IMR-90 (cell line): ENCODE measurements around the gene LIMK2. TPM values are rescaled to one million over a fixed set of nuclear protein-coding genes. Genes with fewer than 3 reads are reported as not detected.

Experiments used
- ATAC-seq: fragments of 200-7000 bp; cut with Tn5 transposase; 2 replicates; pipeline ENCODE4 v1.9.1; 2020; ENCODE audit warnings: low read depth, mild to moderate bottlenecking, moderate library complexity
- BruUV-seq: library from RNA; stranded (reverse); fragments of 400-500 nt; replicated peaks from 2 replicates; lab custom pipeline; 2021; lab: Mats Ljungman, UMichigan
- CTCF ChIA-PET: fragments of 300-600 bp; formaldehyde crosslinking; extraction: SDS; loops from one replicate; lab custom pipeline; 2021; ENCODE audit warnings: antibody characterized with exemption; lab: Yijun Ruan, JAX
- POLR2A ChIA-PET: fragments of 300-600 bp; sonication (Branson Sonifier 250); formaldehyde crosslinking; loops from one replicate; lab custom pipeline; 2022; ENCODE audit warnings: antibody characterized with exemption; ENCODE audit not compliant: unreplicated experiment; lab: Charles Lee
- DNase-seq: peaks from one replicate; pipeline ENCODE4 v3.0.0; 2013
- H2AFZ ChIP-seq: replicated peaks from 2 replicates; pipeline ENCODE3; 2013; ENCODE audit warnings: low read length, mild to moderate bottlenecking; ENCODE audit not compliant: poor library complexity
- H2AK5ac ChIP-seq: 2 replicates; pipeline ENCODE4 v1.6.1; 2013; ENCODE audit warnings: low read depth, low read length, inconsistent platforms
- H2AK9ac ChIP-seq: replicated peaks from 2 replicates; pipeline ENCODE3; 2013; ENCODE audit warnings: mild to moderate bottlenecking, low read depth, low read length, moderate library complexity; ENCODE audit not compliant: poor library complexity
- H2BK120ac ChIP-seq: 2 replicates; pipeline ENCODE4 v1.6.1; 2013; ENCODE audit warnings: low read depth, low read length, inconsistent platforms
- H2BK15ac ChIP-seq: 3 replicates; pipeline ENCODE4 v1.6.1; 2013; ENCODE audit warnings: low read depth, low read length, inconsistent platforms
- H2BK20ac ChIP-seq: 2 replicates; pipeline ENCODE4 v1.6.1; 2013; ENCODE audit warnings: low read depth, mild to moderate bottlenecking, inconsistent platforms, low read length, moderate library complexity
- H2BK5ac ChIP-seq: 2 replicates; pipeline ENCODE4 v1.6.1; 2013; ENCODE audit warnings: mild to moderate bottlenecking, low read depth, low read length, inconsistent platforms; ENCODE audit not compliant: poor library complexity, severe bottlenecking
- H3K14ac ChIP-seq: replicated peaks from 2 replicates; pipeline ENCODE4 v1.6.1; 2013; ENCODE audit warnings: low read depth, low read length, inconsistent platforms
- H3K18ac ChIP-seq: 2 replicates; pipeline ENCODE4 v1.6.1; 2013; ENCODE audit warnings: low read depth, low read length, control low read depth
- H3K23ac ChIP-seq: 2 replicates; pipeline ENCODE4 v1.6.1; 2013; ENCODE audit warnings: low read depth, low read length, inconsistent platforms
- H3K27ac ChIP-seq: 2 replicates; pipeline ENCODE4 v1.5.1; 2013; ENCODE audit warnings: mild to moderate bottlenecking, control low read depth, low read length; ENCODE audit not compliant: insufficient read depth
- H3K27me3 ChIP-seq: 2 replicates; pipeline ENCODE4 v1.6.1; 2013; ENCODE audit warnings: low read length; ENCODE audit not compliant: control insufficient read depth, insufficient read depth
- H3K36me3 ChIP-seq: 2 replicates; pipeline ENCODE4 v1.6.1; 2013; ENCODE audit warnings: low read length, mixed read lengths; ENCODE audit not compliant: control insufficient read depth, insufficient read depth
- H3K4ac ChIP-seq: 2 replicates; pipeline ENCODE4 v1.6.1; 2013; ENCODE audit warnings: low read depth, low read length, inconsistent platforms
- H3K4me1 ChIP-seq: 2 replicates; pipeline ENCODE4 v1.6.1; 2013; ENCODE audit warnings: low read length, mixed read lengths; ENCODE audit not compliant: control insufficient read depth, insufficient read depth
- H3K4me2 ChIP-seq: 2 replicates; pipeline ENCODE4 v1.6.1; 2013; ENCODE audit warnings: low read depth, mild to moderate bottlenecking, control low read depth, low read length, moderate library complexity
- H3K4me3 ChIP-seq: 2 replicates; pipeline ENCODE4 v1.5.1; 2013; ENCODE audit warnings: low read depth, mild to moderate bottlenecking, control low read depth, low read length, moderate library complexity; ENCODE audit not compliant: insufficient read depth
- H3K56ac ChIP-seq: 2 replicates; pipeline ENCODE4 v1.6.1; 2013; ENCODE audit warnings: low read length, inconsistent platforms; ENCODE audit not compliant: insufficient read depth; ENCODE audit errors: extremely low read depth
- H3K79me1 ChIP-seq, 2 experiments: 2 replicates each; pipeline ENCODE4 v1.6.1; 2013; ENCODE audit warnings: low read length in 2 of 2, inconsistent platforms in 1 of 2, low read depth in 1 of 2
- H3K9ac ChIP-seq: 2 replicates; pipeline ENCODE4 v1.6.1; 2013; ENCODE audit warnings: low read depth, low read length, control low read depth
- H3K9me1 ChIP-seq: 2 replicates; pipeline ENCODE4 v1.6.1; 2013; ENCODE audit warnings: low read length, inconsistent platforms; ENCODE audit not compliant: insufficient read depth
- H3K9me3 ChIP-seq: 2 replicates; pipeline ENCODE4 v1.6.1; 2013; ENCODE audit warnings: low read length; ENCODE audit not compliant: control insufficient read depth, insufficient read depth
- H4K20me1 ChIP-seq: 2 replicates; pipeline ENCODE4 v1.6.1; 2013; ENCODE audit warnings: low read length, inconsistent platforms; ENCODE audit not compliant: insufficient read depth
- H4K5ac ChIP-seq: 2 replicates; pipeline ENCODE4 v1.6.1; 2013; ENCODE audit warnings: mild to moderate bottlenecking, low read depth, low read length, control low read depth
- H4K8ac ChIP-seq, 2 experiments: 2 replicates each; pipeline ENCODE4 v1.6.1; 2013; ENCODE audit warnings: low read depth in 2 of 2, low read length in 2 of 2, control low read depth in 1 of 2, inconsistent platforms in 1 of 2
- H4K91ac ChIP-seq: 2 replicates; pipeline ENCODE4 v1.6.1; 2013; ENCODE audit warnings: low read depth, low read length, inconsistent platforms; ENCODE audit not compliant: insufficient read depth
- BHLHE40 ChIP-seq: fragments of 150-350 bp; IDR thresholded peaks from 2 replicates; pipeline ENCODE4 v1.6.1; 2016; ENCODE audit warnings: mild to moderate bottlenecking, low read depth, low read length
- CEBPB ChIP-seq: IDR thresholded peaks from 2 replicates; pipeline ENCODE4 v1.6.1; 2012; ENCODE audit warnings: low read depth, low read length, improper control_type of control experiment
- CHD1 ChIP-seq: IDR thresholded peaks from 2 replicates; pipeline ENCODE4 v1.6.1; 2012; ENCODE audit warnings: low read depth, low read length, improper control_type of control experiment
- CTCF ChIP-seq: conservative IDR thresholded peaks from 2 replicates; pipeline ENCODE4 v1.5.1; 2012; ENCODE audit warnings: mild to moderate bottlenecking, low read depth, low read length, improper control_type of control experiment
- FOS ChIP-seq: fragments of 150-350 bp; IDR thresholded peaks from 2 replicates; pipeline ENCODE4 v1.6.1; 2016; ENCODE audit warnings: low read depth, low read length
- MAFK ChIP-seq: IDR thresholded peaks from 2 replicates; pipeline ENCODE4 v1.6.1; 2012; ENCODE audit warnings: low read depth, low read length, improper control_type of control experiment
- MAZ ChIP-seq: IDR thresholded peaks from 2 replicates; pipeline ENCODE4 v1.6.1; 2012; ENCODE audit warnings: low read depth, mild to moderate bottlenecking, low read length, improper control_type of control experiment, moderate library complexity, borderline replicate concordance
- MXI1 ChIP-seq: IDR thresholded peaks from 2 replicates; pipeline ENCODE4 v1.6.1; 2012; ENCODE audit warnings: low read depth, mild to moderate bottlenecking, low read length, moderate library complexity, borderline replicate concordance
- NFE2L2 ChIP-seq: fragments of 150-350 bp; IDR thresholded peaks from 2 replicates; pipeline ENCODE4 v1.6.1; 2016; ENCODE audit warnings: low read depth, mild to moderate bottlenecking, low read length
- POLR2A ChIP-seq: IDR thresholded peaks from 2 replicates; pipeline ENCODE4 v1.6.1; 2012; ENCODE audit warnings: mild to moderate bottlenecking, low read depth, low read length
- RAD21 ChIP-seq: IDR thresholded peaks from 2 replicates; pipeline ENCODE4 v1.6.1; 2012; ENCODE audit warnings: low read length, improper control_type of control experiment
- RFX5 ChIP-seq: IDR thresholded peaks from 2 replicates; pipeline ENCODE4 v1.8.0; 2012; ENCODE audit warnings: low read depth, mild to moderate bottlenecking, low read length, moderate library complexity
- SMC3 ChIP-seq: fragments of 150-350 bp; IDR thresholded peaks from 2 replicates; pipeline ENCODE4 v1.6.1; 2016; ENCODE audit warnings: low read depth, mild to moderate bottlenecking, antibody characterized with exemption, low read length, moderate library complexity
- USF2 ChIP-seq: fragments of 150-350 bp; IDR thresholded peaks from 2 replicates; pipeline ENCODE4 v1.6.1; 2017; ENCODE audit warnings: mild to moderate bottlenecking, antibody characterized with exemption, low read length, low read depth
- WGBS, 2 experiments: methylation state at CpG; one replicate each; pipeline versions ENCODE4 v1.1.5 to v1.1.7; 2013; ENCODE audit warnings: missing lambda C conversion rate in 2 of 2; ENCODE audit not compliant: insufficient read length in 1 of 2; ENCODE audit errors: extremely low coverage in 2 of 2; 5-methylcytosine and 5-hydroxymethylcytosine counted together
- dilution Hi-C: fragments of 300-500 bp; cut with HindIII; formaldehyde crosslinking; loops from one replicate; pipeline ENCODE4 v1.14.3; 2018; ENCODE audit warnings: low sequenced_read_pairs; ENCODE audit not compliant: unreplicated experiment
- in situ Hi-C: fragments of 300-500 bp; cut with MboI; formaldehyde crosslinking; loops from 3 replicates; pipeline ENCODE4 v1.14.3; 2019; ENCODE audit warnings: low sequenced_read_pairs, inconsistent platforms, mixed read lengths
- intact Hi-C: fragments of 100-400 bp; cut with micrococcal nuclease; formaldehyde crosslinking; loops from 2 replicates; pipeline ENCODE4 v1.10.0; 2022
- polyA plus RNA-seq, 3 experiments: library from polyadenylated mRNA; depleted of rRNA; stranded (reverse); fragments of >200 nt; gene quantifications; 2 replicates each; pipeline ENCODE4 v1.2.3, GENCODE V29; 2012; ENCODE audit warnings: low replicate concordance in 1 of 3
- total RNA-seq: library from RNA; depleted of rRNA; stranded (reverse); fragments of >200 nt; gene quantifications from 2 replicates; pipeline ENCODE4 v1.2.3, GENCODE V29; 2012
- TF ChIP-seq, protein P1 (sequence below): fragments of 150-350 bp; IDR thresholded peaks from 2 replicates; pipeline ENCODE4 v1.6.1; 2016; ENCODE audit warnings: low read depth, mild to moderate bottlenecking, low read length, moderate library complexity, borderline replicate concordance

The LIMK2 gene
- total and polyA plus RNA-seq, 2 of the 4 experiments (the other 2 are of a cell fraction) = 14.5 to 31.9 TPM

GRCh38 chr22:31238057-31238456 is 26.0 kb downstream of the LIMK2 start:
- Histone ChIP-seq H3K56ac (no peak overlapping the region), H2AFZ (no peak overlapping the region), H4K8ac (no peak overlapping the region), H3K4me3 (no peak overlapping the region), H3K36me3 (no peaks in the 10 kb centered on the region; the same call in 1 of the 2 replicates), H2BK20ac (no peak overlapping the region), H3K4me2 (no peak overlapping the region), H3K4me1 (peaks cover 12% of the 10 kb centered on the region), H3K27ac (no peak overlapping the region), H3K14ac (no peak overlapping the region), H2BK15ac (no peak overlapping the region), H2AK9ac (no peak overlapping the region), H2AK5ac (no peak overlapping the region), H3K18ac (no peak overlapping the region), H4K91ac (no peak overlapping the region), H3K9me1 (peaks cover 24% of the 10 kb centered on the region), H3K9me3 (no peaks in the 10 kb centered on the region), H2BK5ac (no peak overlapping the region), H3K79me1 (peaks cover 24 to 55% of the 10 kb centered on the region in 2 experiments), H3K23ac (no peak overlapping the region), H4K5ac (no peak overlapping the region), H3K27me3 (no peaks in the 10 kb centered on the region), H3K9ac (no peak overlapping the region), H4K20me1 (no peaks in the 10 kb centered on the region; the same call in 1 of the 2 replicates), H3K4ac (no peak overlapping the region), H2BK120ac (no peak overlapping the region)
- WGBS, 2 experiments = no CpG with 5 or more reads among the region's 1 CpG
- in situ Hi-C loops = loop anchor here (10.0 kb wide), 2 partner anchors 123 to 293 kb away; no protein-coding TSS in a partner anchor
- DNase-seq (no peak), ATAC-seq (no peak)
- CTCF ChIA-PET = no interaction called here
- dilution Hi-C loops = no loop called here
- intact Hi-C loops = no loop called here
- POLR2A ChIA-PET = no interaction called here
- BruUV-seq = no TSS peak
- TF ChIP-seq NFE2L2 (no peak), MXI1 (no peak), CEBPB (no peak), USF2 (no peak), MAZ (no peak), RAD21 (no peak), BHLHE40 (no peak), FOS (no peak), CTCF (no peak), SMC3 (no peak), POLR2A (no peak), CHD1 (no peak), RFX5 (no peak), MAFK (no peak)
- TF ChIP-seq, protein P1, sequence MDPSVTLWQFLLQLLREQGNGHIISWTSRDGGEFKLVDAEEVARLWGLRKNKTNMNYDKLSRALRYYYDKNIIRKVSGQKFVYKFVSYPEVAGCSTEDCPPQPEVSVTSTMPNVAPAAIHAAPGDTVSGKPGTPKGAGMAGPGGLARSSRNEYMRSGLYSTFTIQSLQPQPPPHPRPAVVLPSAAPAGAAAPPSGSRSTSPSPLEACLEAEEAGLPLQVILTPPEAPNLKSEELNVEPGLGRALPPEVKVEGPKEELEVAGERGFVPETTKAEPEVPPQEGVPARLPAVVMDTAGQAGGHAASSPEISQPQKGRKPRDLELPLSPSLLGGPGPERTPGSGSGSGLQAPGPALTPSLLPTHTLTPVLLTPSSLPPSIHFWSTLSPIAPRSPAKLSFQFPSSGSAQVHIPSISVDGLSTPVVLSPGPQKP = no peak
